ENCODE data around the gene NOS2. TPM values are rescaled to one million over a fixed set of nuclear protein-coding genes. Genes with fewer than 3 reads are reported as not detected.
"Not testable (repeated sequence)": the region's sequence is repeated elsewhere in the genome, so short reads cannot be mapped to it uniquely, and the experiment has no call there.

NOS2 gene
- 0.18 and 0.32 TPM in 2 replicates for total RNA-seq (2014; rRNA removed; shearing (Covaris generic))
- polyA plus RNA-seq (2015; cell fraction: cytosol; rRNA removed), result 0.52 and 0.94 TPM in 2 replicates
- 0.19 TPM in 1 of 2 replicates, not detected in the other for polyA plus RNA-seq (2015; cell fraction: nucleus; rRNA removed)

DNA sequence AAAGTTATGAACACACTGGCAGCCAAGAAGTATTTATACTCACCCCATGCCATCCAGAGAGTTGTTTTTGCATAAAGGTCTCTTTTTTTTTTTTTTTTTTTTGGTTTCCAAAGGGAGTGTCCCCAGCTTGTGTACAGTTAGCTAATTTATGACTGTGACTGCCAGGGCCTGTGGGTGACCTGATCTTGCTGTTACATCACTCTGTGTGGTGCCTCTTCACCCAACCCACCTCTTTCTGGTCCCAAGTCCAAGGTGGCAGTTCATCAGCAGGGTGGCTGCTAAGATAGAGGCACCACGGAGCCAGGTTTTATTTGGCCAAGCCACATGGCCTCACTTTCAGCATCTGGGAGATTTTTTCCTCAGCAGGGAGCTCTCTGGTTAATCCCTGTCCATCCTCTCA is at the start of gene NOS2:
Gene NOS2, minus strand, starts transcription at position 8 of the 400 bp plus-strand sequence. CDS start 1,720 bp downstream, outside the sequence.
- no peak for DNase-seq (ENCODE audit: low read depth, low spot score)
- in situ Hi-C loops (cut with HindIII; ENCODE audit: low pct_unique_long_range_greater_than_20kb, low sequenced_read_pairs), result no loop called here

GRCh38 chr17:27849474-27850185 is 49.3 kb upstream of the NOS2 start:
- DNase-seq (ENCODE audit: low read depth, low spot score), result no peak
- in situ Hi-C loops (cut with HindIII; ENCODE audit: low pct_unique_long_range_greater_than_20kb, low sequenced_read_pairs), result no loop called here

DNA sequence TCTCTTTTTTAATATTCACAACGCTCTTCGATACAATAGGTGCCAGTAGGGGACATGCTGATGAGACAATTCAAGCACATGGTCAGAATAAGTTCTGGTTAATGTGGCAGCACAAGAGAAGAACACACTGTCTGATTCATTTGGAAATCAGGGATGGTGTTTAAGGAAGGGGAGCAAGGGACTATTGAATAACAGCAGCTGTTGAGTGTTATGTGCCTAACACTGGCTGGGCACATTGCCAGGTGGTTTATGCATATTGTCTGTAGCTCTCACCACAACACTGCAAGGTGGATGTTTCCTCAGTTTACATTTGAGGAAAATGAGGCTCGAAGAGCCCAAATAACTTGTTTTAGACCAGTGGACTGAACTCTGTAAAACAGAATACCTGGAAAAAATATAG is 48.6 kb upstream of the NOS2 start:
- DNase-seq (ENCODE audit: low read depth, low spot score), result no peak

DNA sequence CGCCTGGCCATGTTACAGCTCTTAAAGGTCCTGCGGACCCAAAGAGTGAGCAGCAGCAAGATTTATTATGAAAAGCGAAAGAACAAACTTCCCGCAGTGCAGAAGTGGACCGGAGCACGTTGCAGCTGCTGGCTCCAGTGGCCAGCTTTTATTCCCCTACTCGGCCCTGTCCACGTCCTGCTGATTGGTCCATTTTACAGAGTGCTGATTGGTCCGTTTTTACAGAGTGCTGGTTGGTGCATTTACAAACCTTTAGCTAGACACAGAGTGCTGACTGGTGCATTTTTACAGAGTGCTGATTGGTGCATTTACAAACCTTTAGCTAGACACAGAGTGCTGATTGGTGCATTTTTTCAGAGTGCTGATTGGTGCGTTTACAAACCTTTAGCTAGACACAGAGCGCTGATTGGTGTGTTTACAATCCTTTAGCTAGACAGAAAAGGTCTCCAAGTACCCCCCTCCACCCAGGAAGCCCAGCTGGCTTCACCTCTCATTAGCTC is 46.5 kb upstream of the NOS2 start:
- in situ Hi-C loops (cut with HindIII; ENCODE audit: low pct_unique_long_range_greater_than_20kb, low sequenced_read_pairs); DNase-seq (ENCODE audit: low read depth, low spot score): not testable (repeated sequence)

More for the DNA sequence above, 48.6 kb upstream of the NOS2 start:
- in situ Hi-C loops (cut with HindIII; ENCODE audit: low pct_unique_long_range_greater_than_20kb, low sequenced_read_pairs), result no loop called here

GRCh38 chr17:27846042-27846655 is 45.8 kb upstream of the NOS2 start:
- in situ Hi-C loops (cut with HindIII; ENCODE audit: low pct_unique_long_range_greater_than_20kb, low sequenced_read_pairs), result no loop called here
- no peak for DNase-seq (ENCODE audit: low read depth, low spot score)

DNA sequence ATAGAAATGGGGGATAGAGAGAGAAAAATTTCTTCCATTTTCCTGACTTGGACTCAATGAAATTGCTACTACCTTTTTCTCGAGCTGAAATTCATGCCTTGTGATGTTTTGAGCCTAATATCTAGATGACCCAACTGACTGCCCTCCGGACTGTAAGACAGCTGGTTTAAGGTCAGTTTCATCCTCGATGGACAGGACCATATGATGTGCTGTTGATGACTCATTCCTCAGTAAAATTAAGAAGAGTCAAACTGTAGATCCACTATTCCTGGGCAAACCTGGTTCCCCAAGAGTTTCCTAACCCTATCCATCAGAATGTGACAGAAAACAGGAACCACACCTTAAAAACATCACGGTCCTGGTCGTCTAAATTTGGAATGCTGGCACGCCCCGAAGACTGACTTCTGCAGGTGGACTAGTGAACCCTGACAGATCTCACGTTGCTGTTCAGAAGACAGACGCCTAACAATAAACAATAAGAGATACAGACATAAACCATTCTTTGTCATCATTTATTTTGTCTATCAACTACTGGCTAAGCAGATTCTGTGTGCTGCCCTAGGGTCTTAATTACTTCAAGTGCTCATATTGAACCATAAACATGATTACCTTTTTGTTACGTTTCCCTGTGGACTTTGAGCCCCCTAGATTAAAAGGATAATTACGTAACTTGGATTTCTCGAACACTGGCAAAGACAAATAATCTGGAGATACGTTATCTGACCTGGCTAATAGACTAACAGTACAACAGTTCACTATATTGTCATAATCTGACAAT is 45.1 kb upstream of the NOS2 start:
- no peak for DNase-seq (ENCODE audit: low read depth, low spot score)
- in situ Hi-C loops (cut with HindIII; ENCODE audit: low pct_unique_long_range_greater_than_20kb, low sequenced_read_pairs), result no loop called here

GRCh38 chr17:27840688-27841087 is 40.4 kb upstream of the NOS2 start:
- in situ Hi-C loops (cut with HindIII; ENCODE audit: low pct_unique_long_range_greater_than_20kb, low sequenced_read_pairs), result no loop called here
- DNase-seq (ENCODE audit: low read depth, low spot score), result no peak

- in situ Hi-C loops (cut with HindIII; ENCODE audit: low pct_unique_long_range_greater_than_20kb, low sequenced_read_pairs); DNase-seq (ENCODE audit: low read depth, low spot score): not testable (repeated sequence)
These were observed 40.0 kb upstream of the NOS2 start for GRCh38 chr17:27840406-27840678.

DNA sequence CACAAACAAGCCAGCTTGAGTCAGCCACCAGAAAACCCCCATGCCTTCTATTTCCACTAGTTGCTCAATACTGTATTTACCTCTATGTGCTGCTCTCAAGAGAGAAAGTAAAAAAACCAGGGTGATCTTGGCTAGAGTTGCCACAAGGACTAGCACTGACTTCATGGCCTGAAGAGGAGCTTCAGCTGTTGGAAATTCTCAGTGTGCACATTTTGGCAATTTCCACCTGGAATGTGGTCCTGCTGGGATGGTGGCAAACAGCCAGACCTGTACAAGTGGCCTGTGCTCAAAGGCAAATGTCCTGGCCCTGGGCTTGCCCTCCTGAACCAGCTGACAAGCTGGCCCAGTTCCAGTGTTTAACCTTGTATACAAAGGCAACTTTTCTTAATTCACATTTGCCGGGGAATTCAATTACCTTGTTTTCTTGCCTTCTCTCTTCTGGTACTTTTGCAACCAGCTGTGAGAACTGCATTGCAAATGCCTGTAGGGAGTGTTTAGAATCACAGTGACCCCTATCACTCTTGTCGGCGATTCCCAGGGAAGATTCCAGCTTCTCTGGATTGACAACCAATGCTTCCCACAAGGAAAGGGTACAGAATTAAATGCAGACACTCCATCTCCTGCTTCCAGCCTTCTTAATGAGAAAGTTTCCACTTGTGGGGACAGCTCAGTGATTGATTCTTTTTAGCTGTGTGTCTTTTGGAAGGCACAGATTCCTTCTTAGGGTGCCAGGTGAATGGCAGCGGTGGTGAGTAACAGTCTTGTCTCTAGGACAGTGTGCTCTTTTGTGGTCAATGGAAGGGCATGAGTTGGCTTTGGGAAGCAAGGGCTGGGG is 39.5 kb upstream of the NOS2 start:
- in situ Hi-C loops (cut with HindIII; ENCODE audit: low pct_unique_long_range_greater_than_20kb, low sequenced_read_pairs); DNase-seq (ENCODE audit: low read depth, low spot score): not testable (repeated sequence)

DNA sequence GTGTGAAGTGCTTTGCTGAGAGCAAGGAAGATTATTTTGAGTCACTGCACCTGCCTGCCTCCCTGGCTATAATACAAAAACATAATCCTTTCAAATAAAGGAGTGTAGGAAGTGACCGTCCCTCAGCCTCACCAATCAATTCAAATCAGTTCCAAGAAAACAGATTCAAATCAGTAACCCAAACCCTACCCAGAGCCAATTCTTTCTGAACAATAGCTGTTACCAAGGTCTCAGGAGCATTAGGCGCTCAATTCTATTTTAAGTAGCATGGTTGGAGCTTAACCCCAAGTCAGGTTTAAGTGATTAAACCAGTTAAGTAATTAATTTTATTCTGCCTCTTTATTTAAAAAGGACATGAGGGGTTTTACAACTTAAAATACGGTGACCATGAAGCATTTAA is 38.3 kb upstream of the NOS2 start:
- DNase-seq (ENCODE audit: low read depth, low spot score); in situ Hi-C loops (cut with HindIII; ENCODE audit: low pct_unique_long_range_greater_than_20kb, low sequenced_read_pairs): not testable (repeated sequence)

- in situ Hi-C loops (cut with HindIII; ENCODE audit: low pct_unique_long_range_greater_than_20kb, low sequenced_read_pairs); DNase-seq (ENCODE audit: low read depth, low spot score): not testable (repeated sequence)
These were observed 37.4 kb upstream of the NOS2 start for GRCh38 chr17:27837769-27838168.

GRCh38 chr17:27836651-27837050 is 36.3 kb upstream of the NOS2 start:
- no peak for DNase-seq (ENCODE audit: low read depth, low spot score)
- in situ Hi-C loops (cut with HindIII; ENCODE audit: low pct_unique_long_range_greater_than_20kb, low sequenced_read_pairs), result no loop called here

GRCh38 chr17:27834571-27834970 is 34.2 kb upstream of the NOS2 start:
- no peak for DNase-seq (ENCODE audit: low read depth, low spot score)
- in situ Hi-C loops (cut with HindIII; ENCODE audit: low pct_unique_long_range_greater_than_20kb, low sequenced_read_pairs), result no loop called here

DNA sequence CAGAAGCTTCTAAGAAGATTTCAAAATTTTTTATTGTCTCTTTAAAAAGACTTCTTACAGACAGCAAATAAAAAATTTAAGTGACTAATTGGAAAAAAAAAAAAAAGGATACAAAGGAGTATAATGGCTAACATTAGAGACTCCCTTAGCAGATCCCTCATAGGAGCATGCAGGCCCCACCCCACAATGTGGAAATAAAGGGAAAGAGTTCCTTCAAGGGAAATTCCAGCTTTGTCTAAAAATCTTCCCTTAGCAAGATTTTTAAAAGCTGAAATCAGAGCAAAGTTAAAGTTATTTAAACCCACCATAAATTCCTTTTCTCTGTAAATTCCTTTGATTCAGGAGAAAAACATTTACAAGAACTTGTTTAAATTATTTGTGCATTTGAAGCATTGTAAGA is 32.5 kb upstream of the NOS2 start:
- in situ Hi-C loops (cut with HindIII; ENCODE audit: low pct_unique_long_range_greater_than_20kb, low sequenced_read_pairs), result no loop called here
- no peak for DNase-seq (ENCODE audit: low read depth, low spot score)

DNA sequence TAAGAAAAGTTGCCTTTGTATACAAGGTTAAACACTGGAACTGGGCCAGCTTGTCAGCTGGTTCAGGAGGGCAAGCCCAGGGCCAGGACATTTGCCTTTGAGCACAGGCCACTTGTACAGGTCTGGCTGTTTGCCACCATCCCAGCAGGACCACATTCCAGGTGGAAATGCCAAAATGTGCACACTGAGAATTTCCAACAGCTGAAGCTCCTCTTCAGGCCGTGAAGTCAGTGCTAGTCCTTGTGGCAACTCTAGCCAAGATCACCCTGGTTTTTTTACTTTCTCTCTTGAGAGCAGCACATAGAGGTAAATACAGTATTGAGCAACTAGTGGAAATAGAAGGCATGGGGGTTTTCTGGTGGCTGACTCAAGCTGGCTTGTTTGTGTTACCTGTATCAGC is 29.6 kb upstream of the NOS2 start:
- DNase-seq (ENCODE audit: low read depth, low spot score); in situ Hi-C loops (cut with HindIII; ENCODE audit: low pct_unique_long_range_greater_than_20kb, low sequenced_read_pairs): not testable (repeated sequence)

GRCh38 chr17:27829143-27829711 is 28.9 kb upstream of the NOS2 start:
- in situ Hi-C loops (cut with HindIII; ENCODE audit: low pct_unique_long_range_greater_than_20kb, low sequenced_read_pairs), result not testable (repeated sequence)

DNA sequence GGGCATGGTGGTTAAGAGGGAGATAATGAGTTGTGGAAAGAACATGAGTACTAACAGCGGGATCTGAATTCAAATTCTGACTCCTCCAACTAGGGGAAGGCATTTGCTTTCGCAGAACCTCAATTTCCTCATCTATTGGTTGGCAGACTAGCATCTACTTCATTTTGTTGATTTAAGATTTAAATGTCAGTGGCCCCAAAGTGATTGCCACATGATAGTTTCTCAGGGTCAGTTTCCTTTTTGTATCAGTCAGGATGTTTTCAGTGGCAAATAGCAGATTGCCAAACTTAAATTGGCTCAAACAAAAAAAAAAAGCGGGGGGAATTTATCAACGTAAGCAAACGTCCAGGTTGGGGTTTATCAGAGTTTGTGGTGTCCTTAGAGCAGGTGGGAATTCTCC is 25.1 kb upstream of the NOS2 start:
- no peak for DNase-seq (ENCODE audit: low read depth, low spot score)
- in situ Hi-C loops (cut with HindIII; ENCODE audit: low pct_unique_long_range_greater_than_20kb, low sequenced_read_pairs), result no loop called here

More at GRCh38 chr17:27829143-27829711, 28.9 kb upstream of the NOS2 start:
- DNase-seq (ENCODE audit: low read depth, low spot score), result not testable (repeated sequence)
